ENCODE data around the gene NOP14. TPM values are rescaled to one million over a fixed set of nuclear protein-coding genes. Genes with fewer than 3 reads are reported as not detected.

NOP14 gene
- total RNA-seq, 1 experiment from 2014 or later, result 50.1 TPM

GRCh38 chr4:2968381-2968780 is 5.2 kb upstream of the NOP14 start:
- Histone ChIP-seq H2BK120ac (ENCODE audit: low read depth, low read length, poor library complexity, severe bottlenecking) (no peak overlapping the region), H2BK12ac (ENCODE audit: insufficient read length, low read depth, low read length) (no peak overlapping the region), H3K23ac (ENCODE audit: insufficient read length, low read depth, low read length) (no peak overlapping the region), H3K4me2 (ENCODE audit: insufficient read depth, insufficient read length, low read length) (no peak overlapping the region), H3K27ac (ENCODE audit: insufficient read length, low read depth, low read length) (no peak overlapping the region), H2AFZ (ENCODE audit: low read length) (no peak overlapping the region), H3T11ph (ENCODE audit: low read length) (no peak overlapping the region), H4K5ac (ENCODE audit: insufficient read length, low read depth, low read length) (no peak overlapping the region), H2BK20ac (ENCODE audit: low read depth, low read length, poor library complexity, severe bottlenecking) (no peak overlapping the region), H3K79me2 (ENCODE audit: insufficient read depth, low read length) (no peaks in the 10 kb centered on the region), H3K79me1 (ENCODE audit: insufficient read depth, low read depth, low read length, poor library complexity, severe bottlenecking) (no peaks in the 10 kb centered on the region), H4K91ac (ENCODE audit: insufficient read length, low read depth, low read length) (no peak overlapping the region), H2AK5ac (ENCODE audit: insufficient read length, low read length) (no peak overlapping the region), H3K56ac (ENCODE audit: insufficient read length, low read depth, low read length) (no peak overlapping the region), H3K23me2 (ENCODE audit: insufficient read length, low read depth, low read length, poor library complexity, severe bottlenecking) (no peaks in the 10 kb centered on the region), H3K4me1 (ENCODE audit: insufficient read depth, low read length) (no peaks in the 10 kb centered on the region), H3K4ac (ENCODE audit: low read depth, low read length) (no peak overlapping the region), H4K8ac (replicated peaks; ENCODE audit: insufficient read length, low read depth, low read length) (no peak overlapping the region), H3K27me3 (ENCODE audit: insufficient read depth, low read length) (no peaks in the 10 kb centered on the region), H2BK15ac (ENCODE audit: low read depth, low read length) (no peak overlapping the region), H3K9me3 (ENCODE audit: control insufficient read depth, low read depth, low read length) (no peaks in the 10 kb centered on the region), H2BK5ac (ENCODE audit: insufficient read length, low read length) (no peak overlapping the region), H3K18ac (ENCODE audit: insufficient read length, low read depth, low read length) (no peak overlapping the region), H4K20me1 (ENCODE audit: control insufficient read depth, insufficient read depth, insufficient read length) (peaks cover 2% of the 10 kb centered on the region), H3K14ac (ENCODE audit: insufficient read depth, low read length) (no peak overlapping the region), H3K9ac (ENCODE audit: extremely low read depth, insufficient read length, low read length) (no peak overlapping the region)
- Mint-ChIP-seq H3K27me3 (ENCODE audit: low read depth) (peaks cover 13% of the 10 kb centered on the region), H3K4me1 (peaks cover 8 to 9% of the 10 kb centered on the region in 2 experiments), H3K4me3 (no peak overlapping the region), H3K27ac (no peak overlapping the region), H3K9me3 (no peaks in the 10 kb centered on the region; a peak in 2 of 5 replicates), H3K36me3 (ENCODE audit: insufficient read depth in 1 of 3, low read depth in 3 of 3) (0 out of 7 replicates have a peak, but pooled peaks cover 0 to 2% (median 0%) of the 10 kb centered on the region in 3 experiments)
- WGBS (ENCODE audit: extremely low coverage, insufficient read length, low lambda C conversion rate), result no CpG with 5 or more reads among the region's 3 CpGs
- no peak for DNase-seq
- no peak for TF ChIP-seq CTCF (conservative IDR thresholded peaks at IDR 0.05)

Measured in H9 (cell line).